ENCODE results near the gene PHACTR3.
A peak's percentile ranks its signal among the peaks of the same experiment; 100 is the strongest.

The PHACTR3 gene

GRCh38 chr20:59750209-59750840 lies 146.0 kb downstream of the PHACTR3 start:
- in situ Hi-C loops (cut with MboI; ENCODE audit: low sequenced_read_pairs, unreplicated experiment): loop anchor here (10.0 kb wide), 1 partner anchor 156 kb away; no protein-coding TSS in a partner anchor
- no peak for TF ChIP-seq CTCF (IDR thresholded peaks at IDR 0.05; ENCODE audit: borderline replicate concordance, control extremely low read depth, extremely low read depth, insufficient read depth, missing control alignments)
- DNase-seq (ENCODE audit: low spot score): no peak

GRCh38 chr20:59751075-59751711 lies 146.9 kb downstream of the PHACTR3 start:
- DNase-seq (ENCODE audit: low spot score): peak; percentile 91
- in situ Hi-C loops (cut with MboI; ENCODE audit: low sequenced_read_pairs, unreplicated experiment): loop anchor here (10.0 kb wide), 1 partner anchor 156 kb away; no protein-coding TSS in a partner anchor
- peak; percentile 86 for TF ChIP-seq CTCF (IDR thresholded peaks at IDR 0.05; ENCODE audit: borderline replicate concordance, control extremely low read depth, extremely low read depth, insufficient read depth, missing control alignments)

- in situ Hi-C loops (cut with MboI; ENCODE audit: low sequenced_read_pairs, unreplicated experiment): loop anchor here (10.0 kb wide), 1 partner anchor 157 kb away; no protein-coding TSS in a partner anchor
- TF ChIP-seq CTCF (IDR thresholded peaks at IDR 0.05; ENCODE audit: borderline replicate concordance, control extremely low read depth, extremely low read depth, insufficient read depth, missing control alignments): no peak
- peak; percentile 81 for DNase-seq (ENCODE audit: low spot score)
Observed at GRCh38 chr20:59752101-59752586, 147.8 kb downstream of the PHACTR3 start.

GRCh38 chr20:59752704-59753460 lies 148.5 kb downstream of the PHACTR3 start:
- DNase-seq (ENCODE audit: low spot score): no peak
- TF ChIP-seq CTCF (IDR thresholded peaks at IDR 0.05; ENCODE audit: borderline replicate concordance, control extremely low read depth, extremely low read depth, insufficient read depth, missing control alignments): no peak
- in situ Hi-C loops (cut with MboI; ENCODE audit: low sequenced_read_pairs, unreplicated experiment): loop anchor here (10.0 kb wide), 1 partner anchor 158 kb away; no protein-coding TSS in a partner anchor

GRCh38 chr20:59753836-59754235 lies 149.5 kb downstream of the PHACTR3 start:
- in situ Hi-C loops (cut with MboI; ENCODE audit: low sequenced_read_pairs, unreplicated experiment): loop anchor here (10.0 kb wide), 1 partner anchor 159 kb away; no protein-coding TSS in a partner anchor
- DNase-seq (ENCODE audit: low spot score): no peak
- TF ChIP-seq CTCF (IDR thresholded peaks at IDR 0.05; ENCODE audit: borderline replicate concordance, control extremely low read depth, extremely low read depth, insufficient read depth, missing control alignments): no peak

GRCh38 chr20:59754551-59754950 lies 150.2 kb downstream of the PHACTR3 start:
- TF ChIP-seq CTCF (IDR thresholded peaks at IDR 0.05; ENCODE audit: borderline replicate concordance, control extremely low read depth, extremely low read depth, insufficient read depth, missing control alignments): no peak
- in situ Hi-C loops (cut with MboI; ENCODE audit: low sequenced_read_pairs, unreplicated experiment): loop anchor here (10.0 kb wide), 1 partner anchor 160 kb away; no protein-coding TSS in a partner anchor

More at GRCh38 chr20:59754551-59754950, 150.2 kb downstream of the PHACTR3 start:
- DNase-seq (ENCODE audit: low spot score): no peak
